GM23338 (cell line): ENCODE measurements around the gene GGT5. TPM values are rescaled to one million over a fixed set of nuclear protein-coding genes. Genes with fewer than 3 reads are reported as not detected.

Experiments used
- ATAC-seq: fragments of 200-7000 bp; cut with Tn5 transposase; 3 replicates; pipeline ENCODE4 v1.9.1; 2020
- DNase-seq: peaks from one replicate; pipeline ENCODE4 v3.0.0-alpha.2; 2015; ENCODE audit warnings: low spot score
- H2AFZ ChIP-seq: fragments of 200-600 bp; sonication (generic); 2 replicates; pipeline ENCODE4 v1.8.0; 2016; ENCODE audit warnings: antibody characterized with exemption, mild to moderate bottlenecking, moderate library complexity
- H3F3A ChIP-seq: fragments of 200-600 bp; sonication (generic); replicated peaks from 2 replicates; pipeline ENCODE4 v1.8.0; 2017; ENCODE audit warnings: antibody characterized with exemption, mixed run types, low read depth
- H3K27ac ChIP-seq: fragments of 200-600 bp; sonication (generic); 2 replicates; pipeline ENCODE4 v1.6.1; 2016; ENCODE audit warnings: low read depth
- H3K27me3 ChIP-seq: fragments of 200-600 bp; sonication (generic); 2 replicates; pipeline ENCODE4 v1.8.0; 2016; ENCODE audit warnings: mild to moderate bottlenecking, mixed run types, moderate library complexity; ENCODE audit not compliant: insufficient read depth
- H3K36me3 ChIP-seq: fragments of 200-600 bp; sonication (generic); 2 replicates; pipeline ENCODE4 v1.8.0; 2016; ENCODE audit warnings: mild to moderate bottlenecking; ENCODE audit not compliant: insufficient read depth
- H3K4me1 ChIP-seq: fragments of 200-600 bp; sonication (generic); 2 replicates; pipeline ENCODE4 v1.8.0; 2016; ENCODE audit warnings: mild to moderate bottlenecking, moderate library complexity; ENCODE audit not compliant: insufficient read depth
- H3K4me2 ChIP-seq: fragments of 200-600 bp; sonication (generic); 2 replicates; pipeline ENCODE4 v1.7.1; 2017; ENCODE audit warnings: mixed run types
- H3K4me3 ChIP-seq: fragments of 200-600 bp; sonication (generic); 2 replicates; pipeline ENCODE4 v1.6.1; 2016; ENCODE audit warnings: mixed run types
- H3K79me2 ChIP-seq: fragments of 200-600 bp; sonication (generic); replicated peaks from 2 replicates; pipeline ENCODE4 v1.8.0; 2017; ENCODE audit warnings: mild to moderate bottlenecking; ENCODE audit not compliant: insufficient read depth
- H3K9me2 ChIP-seq: fragments of 200-600 bp; sonication (generic); 2 replicates; pipeline ENCODE4 v1.8.0; 2017; ENCODE audit not compliant: insufficient read depth
- H4K20me1 ChIP-seq: fragments of 200-600 bp; sonication (generic); replicated peaks from 2 replicates; pipeline ENCODE4 v1.8.0; 2017; ENCODE audit warnings: mild to moderate bottlenecking; ENCODE audit not compliant: insufficient read depth
- H3K27ac Mint-ChIP-seq: 2 replicates; pipeline ENCODE4 v1.8.0; 2020; ENCODE audit warnings: inconsistent platforms, mild to moderate bottlenecking, moderate library complexity, mixed read lengths
- H3K27me3 Mint-ChIP-seq: 3 replicates; pipeline ENCODE4 v1.8.0; 2022; ENCODE audit warnings: low read depth, mild to moderate bottlenecking, moderate library complexity, mixed read lengths, inconsistent platforms; ENCODE audit not compliant: insufficient read depth, poor library complexity
- H3K36me3 Mint-ChIP-seq: 3 replicates; pipeline ENCODE4 v1.8.0; 2021; ENCODE audit warnings: low read depth, mild to moderate bottlenecking, inconsistent platforms, moderate library complexity, mixed read lengths
- H3K4me1 Mint-ChIP-seq: 3 replicates; pipeline ENCODE4 v1.8.0; 2020; ENCODE audit warnings: mild to moderate bottlenecking, inconsistent platforms, mixed read lengths
- H3K4me3 Mint-ChIP-seq: 3 replicates; pipeline ENCODE4 v1.8.0; 2021; ENCODE audit warnings: moderate library complexity, mild to moderate bottlenecking, inconsistent platforms, mixed read lengths
- H3K9me3 Mint-ChIP-seq: 3 replicates; pipeline ENCODE4 v1.8.0; 2020; ENCODE audit warnings: moderate library complexity, mild to moderate bottlenecking, inconsistent platforms, mixed read lengths
- CREB1 ChIP-seq: fragments of 250-450 bp; sonication (Bioruptor Pico); IDR thresholded peaks from 2 replicates; pipeline ENCODE4 v1.5.0; 2020; ENCODE audit warnings: low read depth, mild to moderate bottlenecking, moderate library complexity
- CTCF ChIP-seq, 2 experiments: fragments of 200-600 bp in 1 of 2; sonication (generic) in 1 of 2; conservative IDR thresholded peaks; 2 replicates each; pipeline versions ENCODE4 v1.5.1 to v1.6.1; 2016 to 2017; ENCODE audit warnings: antibody characterized with exemption in 2 of 2, low read depth in 2 of 2, mild to moderate bottlenecking in 2 of 2, moderate library complexity in 1 of 2
- EZH2phosphoT487 ChIP-seq: fragments of 200-600 bp; sonication (generic); IDR thresholded peaks from one replicate; pipeline ENCODE4 v1.8.1; 2018; ENCODE audit warnings: antibody characterized with exemption; ENCODE audit not compliant: unreplicated experiment
- POLR2AphosphoS5 ChIP-seq: IDR thresholded peaks from 2 replicates; pipeline ENCODE4 v1.6.1; 2016; ENCODE audit warnings: antibody characterized with exemption, low read depth
- STAT1 ChIP-seq: IDR thresholded peaks from one replicate; pipeline ENCODE4 v1.6.1; 2016; ENCODE audit warnings: antibody characterized with exemption; ENCODE audit not compliant: unreplicated experiment
- ZNF114 ChIP-seq: fragments of 250-450 bp; sonication (Bioruptor Pico); IDR thresholded peaks from 2 replicates; pipeline ENCODE4 v1.5.0; 2020; ENCODE audit warnings: mild to moderate bottlenecking, moderate library complexity
- ZNF331 ChIP-seq: fragments of 250-450 bp; sonication (Bioruptor Pico); IDR thresholded peaks from 2 replicates; pipeline ENCODE4 v1.5.0; 2020; ENCODE audit warnings: low read depth, mild to moderate bottlenecking, moderate library complexity
- ZNF462 ChIP-seq: fragments of 250-450 bp; sonication (Bioruptor Pico); IDR thresholded peaks from 2 replicates; pipeline ENCODE4 v1.5.0; 2020; ENCODE audit warnings: mild to moderate bottlenecking, moderate library complexity
- polyA plus RNA-seq: library from polyadenylated mRNA; unstranded; fragments of >200 nt; fragmentation: Nextera tagmentation; extraction: Ambion mirVana; gene quantifications from 2 replicates; pipeline ENCODE4 v1.2.1, GENCODE V29; 2016
- total RNA-seq: library from RNA; depleted of rRNA; stranded (reverse); fragments of >200 nt; shearing (Covaris generic); gene quantifications from 2 replicates; pipeline ENCODE4 v1.2.3, GENCODE V29; 2014
- TF ChIP-seq, protein P1 (sequence below): IDR thresholded peaks from 2 replicates; pipeline ENCODE4 v1.6.1; 2016; ENCODE audit warnings: antibody characterized with exemption

Gene GGT5
- total and polyA plus RNA-seq, 2 experiments from 2014 or later = not detected

DNA sequence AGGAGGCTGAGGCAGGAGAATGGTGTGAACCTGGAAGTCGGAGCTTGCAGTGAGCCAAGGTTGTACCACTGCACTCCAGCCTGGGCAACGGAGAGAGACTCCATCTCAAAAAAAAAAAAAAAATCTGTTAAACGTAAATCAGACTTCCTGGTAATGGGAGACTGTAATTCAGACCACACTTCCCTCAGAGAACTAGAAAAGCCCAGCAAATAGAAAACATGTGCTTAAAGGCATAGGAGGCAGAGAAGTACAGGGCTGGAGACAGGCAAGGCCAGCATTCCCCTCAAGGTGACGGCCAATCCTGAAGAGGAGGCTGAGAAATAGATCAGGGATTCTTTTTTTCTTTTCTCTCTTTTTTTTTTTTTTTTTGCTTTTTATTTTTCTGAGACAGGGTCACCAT, 8.2 kb downstream of the GGT5 start:
- DNase-seq = no peak
- Histone ChIP-seq H3K9me2 (no peaks in the 10 kb centered on the region), H3K79me2 (no peaks in the 10 kb centered on the region), H3K4me1 (no peaks in the 10 kb centered on the region), H3K4me3 (no peak overlapping the region), H3K4me2 (no peak overlapping the region), H4K20me1 (no peaks in the 10 kb centered on the region), H3K27ac (no peak overlapping the region), H3F3A (no peaks in the 10 kb centered on the region), H2AFZ (no peak overlapping the region), H3K27me3 (no peaks in the 10 kb centered on the region), H3K36me3 (no peaks in the 10 kb centered on the region)
- Mint-ChIP-seq H3K4me1 (no peaks in the 10 kb centered on the region), H3K27ac (no peak overlapping the region), H3K4me3 (no peak overlapping the region), H3K9me3 (no peaks in the 10 kb centered on the region), H3K27me3 (peaks cover 11% of the 10 kb centered on the region), H3K36me3 (no peaks in the 10 kb centered on the region)
- no peak for ATAC-seq
- TF ChIP-seq POLR2AphosphoS5 (no peak), STAT1 (no peak), ZNF331 (CRISPR knock-in tag) (no peak), CTCF (conservative IDR thresholded peaks at IDR 0.05; ENCODE audit: low read depth in 2 of 2) (no peak), CREB1 (CRISPR knock-in tag) (no peak), ZNF462 (CRISPR knock-in tag) (no peak), EZH2phosphoT487 (no peak), ZNF114 (CRISPR knock-in tag) (no peak)
- TF ChIP-seq, protein P1, sequence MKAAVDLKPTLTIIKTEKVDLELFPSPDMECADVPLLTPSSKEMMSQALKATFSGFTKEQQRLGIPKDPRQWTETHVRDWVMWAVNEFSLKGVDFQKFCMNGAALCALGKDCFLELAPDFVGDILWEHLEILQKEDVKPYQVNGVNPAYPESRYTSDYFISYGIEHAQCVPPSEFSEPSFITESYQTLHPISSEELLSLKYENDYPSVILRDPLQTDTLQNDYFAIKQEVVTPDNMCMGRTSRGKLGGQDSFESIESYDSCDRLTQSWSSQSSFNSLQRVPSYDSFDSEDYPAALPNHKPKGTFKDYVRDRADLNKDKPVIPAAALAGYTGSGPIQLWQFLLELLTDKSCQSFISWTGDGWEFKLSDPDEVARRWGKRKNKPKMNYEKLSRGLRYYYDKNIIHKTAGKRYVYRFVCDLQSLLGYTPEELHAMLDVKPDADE = no peak
